Measurements from ENCODE around the gene PSPN.
"Not testable (repeated sequence)": the region's sequence is repeated elsewhere in the genome, so short reads cannot be mapped to it uniquely, and the experiment has no call there.

Gene PSPN

GRCh38 chr19:6373096-6373812, 2.5 kb downstream of the PSPN start:
- DNase-seq (ENCODE audit: low read depth): peak; percentile 98

DNA sequence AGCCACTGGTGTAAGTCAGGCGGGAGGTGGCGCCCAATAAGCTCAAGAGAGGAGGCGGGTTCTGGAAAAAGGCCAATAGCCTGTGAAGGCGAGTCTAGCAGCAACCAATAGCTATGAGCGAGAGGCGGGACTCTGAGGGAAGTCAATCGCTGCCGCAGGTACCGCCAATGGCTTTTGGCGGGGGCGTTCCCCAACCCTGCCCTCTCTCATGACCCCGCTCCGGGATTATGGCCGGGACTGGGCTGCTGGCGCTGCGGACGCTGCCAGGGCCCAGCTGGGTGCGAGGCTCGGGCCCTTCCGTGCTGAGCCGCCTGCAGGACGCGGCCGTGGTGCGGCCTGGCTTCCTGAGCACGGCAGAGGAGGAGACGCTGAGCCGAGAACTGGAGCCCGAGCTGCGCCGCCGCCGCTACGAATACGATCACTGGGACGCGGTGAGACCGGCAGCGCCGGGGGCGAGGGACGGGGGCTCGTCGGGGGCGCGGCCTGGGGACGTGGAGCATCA, 3.1 kb downstream of the PSPN start, which contains the start of gene ALKBH7:
Gene ALKBH7, plus strand, starts transcription at position 201 of the 502 bp plus-strand sequence. Its CDS starts 27 bp downstream, at position 228.
- peak; percentile 100 for DNase-seq (ENCODE audit: low read depth)

- DNase-seq (ENCODE audit: low read depth): no peak
Measured at GRCh38 chr19:6364353-6364752, 11.4 kb downstream of the PSPN start.

DNA sequence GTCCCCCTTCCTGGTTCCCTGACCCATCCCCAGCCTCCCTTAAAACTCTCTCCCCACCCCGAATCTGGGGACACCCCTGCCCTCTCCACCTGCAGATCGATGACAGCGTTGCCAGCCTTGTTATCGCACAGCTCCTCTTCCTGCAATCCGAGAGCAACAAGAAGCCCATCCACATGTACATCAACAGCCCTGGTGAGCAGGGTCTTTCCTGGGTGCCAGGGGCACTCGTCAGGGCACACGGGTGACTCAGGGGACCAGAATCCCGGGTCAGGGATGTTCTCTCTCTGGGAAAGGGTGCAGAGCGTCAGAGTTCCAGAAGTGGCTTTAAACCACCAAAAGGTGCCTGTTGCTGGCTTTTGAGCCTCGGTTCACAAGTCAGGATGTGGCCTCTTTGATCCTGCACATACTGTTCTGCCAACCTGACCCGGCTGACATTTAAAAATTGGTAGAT, 13.4 kb downstream of the PSPN start:
- DNase-seq (ENCODE audit: low read depth): peak; percentile 57

DNA sequence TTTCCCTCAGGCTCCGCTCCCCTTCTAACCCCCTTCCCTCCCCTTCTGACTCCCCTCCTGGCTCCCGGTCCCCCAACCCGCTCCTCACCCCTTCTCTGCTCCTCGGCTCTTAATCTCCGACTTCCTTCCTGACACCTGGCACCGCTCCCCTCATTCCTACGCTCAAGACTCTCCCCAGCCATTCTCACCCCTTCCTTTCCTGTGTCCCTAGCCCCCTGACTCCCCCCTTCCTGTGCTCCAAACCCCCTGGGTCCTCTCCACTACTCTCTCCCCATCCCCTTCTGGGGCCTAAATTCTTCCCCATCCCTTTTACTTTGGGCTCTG, 13.7 kb downstream of the PSPN start:
- peak; percentile 27 for DNase-seq (ENCODE audit: low read depth)

DNA sequence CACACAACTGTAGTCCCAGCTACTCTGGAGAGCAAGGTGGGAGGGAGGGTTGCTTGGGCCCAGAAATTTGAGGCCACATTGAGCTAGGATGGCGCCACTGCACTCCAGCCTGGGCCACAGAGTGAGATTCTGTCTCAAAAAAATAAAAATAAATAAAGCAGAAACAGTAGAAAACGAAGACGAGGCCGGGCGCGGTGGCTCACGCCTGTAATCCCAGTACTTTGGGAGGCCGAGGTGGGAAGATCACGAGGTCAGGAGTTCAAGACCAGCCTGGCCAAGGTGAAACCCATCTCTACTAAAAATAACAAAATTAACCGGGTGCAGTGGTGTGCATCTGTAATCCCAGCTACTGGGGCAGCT, 14.9 kb downstream of the PSPN start:
- DNase-seq (ENCODE audit: low read depth): not testable (repeated sequence)

GRCh38 chr19:6360445-6360844, 15.3 kb downstream of the PSPN start:
- not testable (repeated sequence) for DNase-seq (ENCODE audit: low read depth)

- no peak for DNase-seq (ENCODE audit: low read depth)
Measured at GRCh38 chr19:6359568-6360341, 16.0 kb downstream of the PSPN start.

GRCh38 chr19:6358003-6358402, 17.7 kb downstream of the PSPN start:
- DNase-seq (ENCODE audit: low read depth): no peak

- DNase-seq (ENCODE audit: low read depth): no peak
Measured at GRCh38 chr19:6357174-6357573, 18.6 kb downstream of the PSPN start.

- DNase-seq (ENCODE audit: low read depth): not testable (repeated sequence)
Measured at GRCh38 chr19:6355321-6356040, 20.3 kb downstream of the PSPN start.

DNA sequence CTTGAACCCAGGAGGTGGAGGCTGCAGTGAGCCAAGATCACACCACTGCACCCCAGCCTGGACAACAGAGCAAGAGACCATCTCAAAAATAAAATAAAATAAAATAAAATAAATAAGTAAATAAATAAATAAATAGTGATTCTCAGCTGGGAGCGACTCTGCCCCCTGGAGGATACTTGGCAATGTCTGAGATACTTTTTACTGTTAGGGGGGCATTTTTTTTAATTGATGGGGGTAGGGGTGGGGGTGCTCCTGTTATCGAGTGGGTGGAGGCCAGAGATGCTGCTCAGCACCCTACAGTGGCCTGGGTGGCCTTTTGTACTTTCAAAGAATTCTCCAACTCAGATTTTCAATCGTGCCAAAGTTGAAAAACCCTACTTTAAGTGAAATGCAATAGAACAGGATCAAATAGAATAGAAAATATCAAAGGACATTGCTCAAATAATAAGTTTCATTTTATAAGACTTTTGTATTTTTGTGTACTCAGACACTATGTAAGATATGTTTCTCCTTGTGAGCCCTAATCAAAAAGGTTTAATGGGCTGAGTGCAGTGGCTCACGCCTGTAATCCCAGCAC, 21.5 kb downstream of the PSPN start:
- peak; percentile 54 for DNase-seq (ENCODE audit: low read depth)

- DNase-seq (ENCODE audit: low read depth): no peak
Measured at GRCh38 chr19:6352381-6353165, 23.2 kb downstream of the PSPN start.

DNA sequence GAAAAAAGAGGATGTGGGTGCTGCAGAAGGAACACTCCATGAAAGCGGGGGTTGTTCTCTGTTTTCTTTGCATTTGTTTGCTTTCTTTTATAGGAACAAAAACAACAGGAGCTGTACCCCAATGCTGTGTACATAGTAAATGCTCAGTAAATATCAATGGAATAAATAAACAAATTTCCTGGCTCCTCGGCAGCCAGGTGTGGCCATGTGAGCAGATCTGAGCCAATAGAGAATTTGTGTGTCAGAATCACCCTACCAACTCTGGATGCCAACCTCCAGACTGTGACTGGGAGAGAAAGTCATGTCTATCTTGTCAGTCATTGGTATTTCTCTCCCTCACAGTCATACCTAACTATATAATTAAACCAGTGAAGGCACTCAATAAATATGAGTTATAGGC, 25.0 kb downstream of the PSPN start:
- DNase-seq (ENCODE audit: low read depth): no peak

DNA sequence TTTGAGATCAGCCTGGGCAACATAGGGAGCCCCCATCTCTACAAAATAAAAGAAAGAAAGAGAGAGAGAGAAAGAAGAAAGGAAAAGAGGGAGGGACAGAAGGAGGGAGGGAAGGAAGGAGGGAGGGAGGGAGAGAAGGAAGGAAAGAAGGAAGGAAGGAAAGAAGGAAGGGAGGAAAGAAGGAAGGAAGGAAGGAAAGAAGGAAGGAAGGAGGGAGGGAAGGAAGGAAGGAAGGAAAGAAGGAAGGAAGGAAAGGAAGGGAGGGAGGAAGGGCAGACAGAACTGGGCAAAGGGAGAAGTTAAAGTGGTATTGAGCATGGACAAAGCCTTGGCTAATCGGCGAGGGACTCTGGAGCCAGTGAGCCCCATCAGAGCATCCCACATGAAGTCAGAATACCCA, 26.5 kb downstream of the PSPN start:
- not testable (repeated sequence) for DNase-seq (ENCODE audit: low read depth)

GRCh38 chr19:6343462-6343861, 32.3 kb downstream of the PSPN start:
- DNase-seq (ENCODE audit: low read depth): peak; percentile 5

DNA sequence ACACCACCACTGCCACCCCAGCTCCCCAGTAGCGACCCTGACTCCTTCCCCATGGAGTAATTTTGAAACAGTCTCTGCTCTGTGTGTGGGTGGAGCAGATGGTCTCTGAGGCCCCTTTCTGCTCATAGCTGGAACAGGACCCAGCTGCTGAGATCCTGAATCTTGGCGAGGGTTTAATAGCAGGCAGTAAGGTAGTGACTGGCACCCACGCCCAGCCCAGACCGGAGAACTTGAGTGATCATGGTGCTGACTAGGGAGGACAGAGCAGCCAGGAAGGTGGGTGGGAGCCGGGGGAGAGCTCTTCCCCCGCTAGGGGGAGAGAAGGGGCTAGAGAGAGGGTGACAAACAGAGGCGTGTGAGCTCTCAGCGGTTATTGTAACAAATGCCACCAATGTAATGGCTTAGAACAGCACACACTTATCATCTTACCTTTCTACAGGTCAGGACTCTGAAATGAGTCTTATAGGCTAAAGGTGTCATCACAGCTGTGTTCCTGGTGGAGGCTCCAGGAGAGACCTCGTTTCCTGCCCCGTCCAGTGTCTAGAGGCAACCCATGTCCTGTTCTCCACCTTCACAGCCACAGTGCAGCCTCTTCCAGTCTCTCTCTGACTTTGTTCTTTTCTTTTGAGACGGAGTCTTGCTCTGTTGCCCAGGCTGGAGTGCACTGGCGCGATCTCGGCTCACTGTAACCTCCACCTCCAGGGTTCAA, 35.1 kb downstream of the PSPN start:
- DNase-seq (ENCODE audit: low read depth): no peak

DNA sequence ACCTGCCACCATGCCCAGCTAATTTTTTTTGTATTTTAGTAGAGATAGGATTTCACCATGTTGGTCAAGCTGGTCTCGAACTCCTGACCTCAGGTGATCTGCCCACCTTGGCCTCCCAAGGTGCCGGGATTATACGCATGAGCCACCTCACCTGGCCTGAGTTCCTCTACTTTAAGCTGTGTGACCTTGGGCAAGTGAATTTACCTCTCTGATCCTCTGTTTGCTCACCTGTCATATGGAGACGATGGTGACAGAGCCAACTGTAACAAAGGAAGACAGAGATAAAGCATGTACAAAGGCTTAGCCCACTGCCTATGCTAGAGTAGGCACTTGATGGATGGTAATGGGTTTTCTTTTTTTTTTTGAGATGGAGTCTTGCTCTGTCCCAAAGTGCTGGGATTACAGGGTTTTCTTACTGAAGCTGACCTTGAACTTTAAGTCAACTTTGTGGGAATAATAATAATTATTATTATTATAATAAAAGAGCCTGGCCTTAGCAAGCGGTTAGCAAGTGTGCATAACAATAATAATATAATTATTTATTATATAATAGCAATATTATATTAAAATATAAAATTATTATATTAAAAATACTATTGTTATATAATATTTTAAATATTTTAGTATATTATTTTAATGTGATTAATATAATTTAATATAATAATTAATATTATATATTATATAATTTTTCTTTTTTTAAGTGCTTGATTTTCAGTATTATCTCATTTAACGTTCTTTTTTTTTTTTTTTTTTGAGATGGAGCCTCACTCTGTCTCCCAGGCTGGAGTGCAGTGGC, 41.0 kb downstream of the PSPN start:
- no peak for DNase-seq (ENCODE audit: low read depth)

- DNase-seq (ENCODE audit: low read depth): no peak
Measured at GRCh38 chr19:6333439-6333838, 42.3 kb downstream of the PSPN start, which contains the start of gene ACER1. TSS of gene ACER1 (minus strand) at chr19:6333612. CDS start at chr19:6333551, 61 bp downstream.

DNA sequence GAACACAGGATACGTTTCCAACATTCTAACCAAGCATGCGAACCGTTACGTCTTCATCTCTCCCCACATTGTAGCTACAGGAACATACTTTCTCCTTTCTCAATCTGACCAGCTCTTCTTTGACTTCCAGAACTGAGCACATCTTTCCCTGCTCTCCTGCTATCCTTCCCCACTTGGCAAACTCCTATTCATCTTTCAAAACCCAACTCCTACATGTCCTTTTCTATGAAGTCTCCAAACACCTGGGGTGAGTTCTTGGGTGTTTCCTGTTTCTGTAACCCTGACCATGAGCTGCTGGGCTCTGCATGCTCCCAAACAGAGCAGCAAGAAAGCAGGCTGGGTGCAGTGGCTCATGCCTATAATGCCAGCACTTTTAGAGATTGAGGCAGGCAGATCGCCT, 48.9 kb downstream of the PSPN start:
- DNase-seq (ENCODE audit: low read depth): no peak
